GM18519 (cell line): Measurements from ENCODE around the gene PDPN.

Source experiments
- ATAC-seq: cut with Tn5 transposase; IDR thresholded peaks from one replicate; pipeline ENCODE4 v1.9.1; 2021; ENCODE audit warnings: mild to moderate bottlenecking, moderate library complexity; ENCODE audit not compliant: unreplicated experiment, low FRiP score

PDPN gene

DNA sequence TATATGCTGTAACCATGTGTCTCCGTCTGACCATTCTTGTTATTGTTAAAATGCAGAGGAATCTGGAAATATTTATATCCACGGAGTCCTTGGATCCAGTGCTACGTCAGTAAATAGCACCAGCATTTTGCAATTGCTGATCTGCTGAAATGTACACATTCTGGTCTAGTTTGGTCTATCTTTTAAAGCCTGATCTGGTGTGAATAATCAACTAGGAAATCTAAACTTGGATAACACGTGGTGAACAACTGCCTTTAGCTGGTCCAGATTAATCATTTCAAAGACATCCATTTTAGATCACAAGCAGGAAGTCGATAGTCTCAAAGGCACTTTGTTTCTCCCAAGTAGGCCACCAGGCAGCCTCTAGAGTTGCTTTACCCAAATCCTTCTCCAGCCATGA is 32.6 kb downstream of the PDPN start:
- no peak for ATAC-seq

DNA sequence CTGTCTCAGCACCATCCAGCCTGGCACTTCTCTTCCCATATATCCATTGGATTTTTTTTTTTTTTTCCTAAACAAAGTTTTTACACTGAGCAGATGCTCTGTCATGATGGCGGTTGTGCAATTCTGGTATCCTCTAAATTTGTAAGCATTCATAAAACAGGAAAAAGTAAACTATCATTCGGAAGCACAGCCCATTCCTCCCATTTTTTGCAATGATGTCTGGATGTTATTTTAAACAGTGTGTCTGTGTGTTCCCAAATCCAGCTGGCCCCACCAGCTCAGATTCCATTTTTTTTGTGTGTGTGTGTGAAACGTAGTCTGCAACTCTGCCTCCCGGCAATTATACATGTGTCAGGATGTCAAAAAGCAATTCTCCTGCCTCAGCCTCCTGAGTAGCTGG is 33.5 kb downstream of the PDPN start:
- ATAC-seq: no peak

DNA sequence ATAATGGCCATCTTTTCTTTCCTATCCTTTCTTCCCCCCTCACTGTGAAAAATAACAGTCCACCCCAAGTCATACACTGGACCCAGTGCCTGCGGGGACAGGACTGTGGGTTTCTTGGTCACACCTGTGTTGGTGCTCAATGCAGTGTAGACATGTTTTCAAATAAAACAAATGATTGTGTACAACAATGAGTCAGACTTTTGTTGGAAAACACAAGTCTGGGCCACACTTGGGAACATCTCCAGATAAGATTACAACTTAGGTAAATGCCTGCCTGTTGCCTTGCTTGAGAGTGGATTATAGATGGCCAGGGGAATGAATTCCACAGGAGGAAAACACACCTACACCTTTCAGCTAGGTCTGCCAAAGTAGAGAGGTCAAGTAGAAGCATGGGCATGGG is 34.1 kb downstream of the PDPN start:
- ATAC-seq: no peak

DNA sequence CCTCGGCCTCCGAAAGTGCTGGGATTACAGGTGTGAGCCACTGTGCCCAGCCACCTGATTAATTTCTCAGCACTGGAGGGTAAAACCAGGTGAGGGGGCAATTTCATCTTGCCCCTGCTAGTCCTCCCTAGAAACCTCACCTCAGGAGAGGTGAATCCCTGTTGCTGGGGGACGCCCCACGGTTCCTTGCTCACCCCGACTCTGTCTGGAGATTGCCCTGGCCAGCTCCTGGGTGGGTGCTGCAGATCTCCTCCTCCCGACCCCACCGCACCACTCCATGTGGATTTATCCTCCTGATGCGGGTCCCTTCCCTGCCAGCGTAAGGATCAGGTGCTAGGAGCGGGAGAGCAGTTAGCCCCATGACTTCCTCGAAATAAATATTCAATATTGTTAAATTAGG is 34.9 kb downstream of the PDPN start:
- ATAC-seq: no peak

DNA sequence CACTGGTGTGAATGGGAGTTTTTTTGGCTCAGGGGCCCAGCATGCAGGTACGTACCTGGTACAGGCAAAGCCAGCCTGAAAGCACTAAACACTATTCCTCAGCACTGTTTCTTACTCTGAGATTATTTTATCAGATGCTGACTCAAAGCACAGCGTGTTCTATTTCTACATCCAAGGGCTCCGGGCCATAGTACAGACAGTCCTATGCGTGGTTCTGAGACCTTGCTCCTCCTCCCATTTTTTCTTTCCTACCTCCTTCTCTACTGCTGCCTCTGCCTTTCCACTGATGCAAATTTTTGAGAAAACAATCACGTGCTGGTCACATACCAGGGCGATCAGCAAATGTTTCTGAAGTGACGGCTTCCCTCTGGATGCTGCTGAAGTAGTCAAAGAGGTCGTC is 36.3 kb downstream of the PDPN start:
- no peak for ATAC-seq

DNA sequence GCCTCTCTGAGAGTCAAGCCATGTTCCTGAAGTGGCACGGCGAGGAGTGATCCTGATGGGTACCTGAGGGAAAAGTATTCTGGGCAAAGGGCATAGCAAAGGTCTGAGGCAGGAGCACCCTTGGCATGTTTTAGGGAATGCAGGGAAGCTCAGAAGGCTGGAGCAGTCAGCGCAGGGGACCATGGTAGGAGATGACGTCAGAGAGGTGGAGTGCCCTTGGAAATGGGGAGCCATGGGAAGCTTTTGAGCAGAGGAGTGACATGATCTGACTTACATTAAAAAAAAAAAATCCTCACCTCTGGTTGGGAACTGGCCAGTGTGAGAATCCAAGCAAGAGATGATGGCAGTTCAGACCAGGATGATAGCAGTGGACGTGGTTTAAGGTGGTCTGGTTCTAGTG is 37.2 kb downstream of the PDPN start:
- ATAC-seq: no peak

DNA sequence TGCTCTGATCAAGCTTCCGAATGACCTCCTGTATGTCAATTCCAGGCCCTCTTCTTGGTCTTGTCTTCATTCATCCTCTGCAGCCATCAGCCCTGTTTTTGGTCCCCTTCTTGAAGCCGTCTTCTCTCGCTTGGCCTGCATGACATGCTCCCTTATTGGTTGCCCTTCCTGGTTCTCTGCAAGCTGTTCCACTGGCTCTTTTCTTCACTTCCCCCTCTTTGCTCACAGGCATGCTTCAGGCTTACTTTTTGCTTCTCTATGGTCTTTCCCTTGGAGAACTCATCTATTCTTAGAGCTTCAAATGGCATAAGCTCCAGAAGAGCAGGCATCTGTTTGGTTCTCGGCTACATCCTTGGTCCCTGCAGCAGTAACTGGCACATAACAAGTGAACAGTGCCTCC is 38.8 kb downstream of the PDPN start:
- no peak for ATAC-seq

DNA sequence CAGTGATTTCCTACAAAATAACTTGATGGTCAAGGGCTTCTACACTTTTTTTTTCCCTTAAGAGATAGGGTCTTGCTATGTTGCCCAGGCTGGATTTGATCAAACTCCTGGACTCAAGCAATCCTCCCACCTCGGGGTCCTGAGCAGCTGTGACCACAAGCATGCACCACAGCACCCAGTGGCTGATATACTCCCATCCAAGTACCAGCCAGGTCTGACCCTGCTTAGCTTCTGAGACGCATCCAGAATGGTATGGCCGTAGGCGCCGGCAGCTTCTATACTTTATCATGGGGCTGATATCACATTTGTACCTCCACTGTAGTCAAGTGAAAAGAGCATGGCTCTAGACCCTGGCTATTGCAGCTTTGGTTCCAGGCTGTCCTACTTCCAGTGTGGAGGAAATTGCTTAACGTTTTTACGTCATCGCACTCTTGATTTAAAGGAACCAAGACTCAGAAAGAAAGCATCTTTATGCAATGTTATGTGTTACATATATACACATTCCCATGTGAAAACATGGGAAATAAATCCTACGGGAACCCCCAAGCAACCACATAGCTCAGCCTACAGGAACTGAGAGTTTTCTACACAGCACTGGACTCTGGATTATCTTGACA is 39.5 kb downstream of the PDPN start:
- no peak for ATAC-seq

DNA sequence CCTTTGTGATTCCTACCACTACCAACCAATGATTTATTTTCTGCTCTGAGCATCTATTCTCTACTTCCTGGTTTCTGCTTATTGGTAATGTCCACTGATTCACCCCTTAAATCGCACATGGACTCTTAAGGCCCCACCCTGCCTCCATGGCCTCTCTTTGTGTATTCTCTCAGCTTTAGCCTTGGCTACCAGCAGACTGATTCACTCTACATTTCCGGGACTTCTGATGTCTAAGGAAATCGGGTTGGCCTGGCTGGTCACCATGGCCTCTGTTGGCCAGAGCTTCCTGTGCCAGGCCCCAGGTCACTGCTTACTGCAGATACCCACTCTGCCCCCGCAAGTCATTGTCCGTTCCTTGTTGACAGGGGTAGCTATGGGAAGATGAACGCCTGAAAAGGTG is 40.9 kb downstream of the PDPN start:
- no peak for ATAC-seq

DNA sequence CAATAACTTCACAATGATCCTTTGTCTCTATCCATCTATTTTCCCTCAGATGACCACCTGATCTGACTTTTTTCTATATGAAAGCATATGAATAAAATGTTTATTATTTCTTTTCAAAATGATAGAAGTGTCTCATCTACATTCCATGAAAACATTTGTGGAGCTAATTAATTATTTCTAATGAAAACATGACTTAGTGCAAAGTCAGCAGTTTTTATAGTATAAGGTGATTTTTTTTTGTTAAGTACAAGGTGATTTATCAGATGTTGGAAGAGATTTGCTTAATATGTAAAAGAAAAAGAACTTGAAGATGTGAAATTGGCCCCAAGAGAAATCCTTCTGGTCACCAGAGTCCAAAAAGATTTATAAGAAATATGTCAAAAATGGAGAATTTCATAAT is 43.5 kb downstream of the PDPN start:
- ATAC-seq: no peak

DNA sequence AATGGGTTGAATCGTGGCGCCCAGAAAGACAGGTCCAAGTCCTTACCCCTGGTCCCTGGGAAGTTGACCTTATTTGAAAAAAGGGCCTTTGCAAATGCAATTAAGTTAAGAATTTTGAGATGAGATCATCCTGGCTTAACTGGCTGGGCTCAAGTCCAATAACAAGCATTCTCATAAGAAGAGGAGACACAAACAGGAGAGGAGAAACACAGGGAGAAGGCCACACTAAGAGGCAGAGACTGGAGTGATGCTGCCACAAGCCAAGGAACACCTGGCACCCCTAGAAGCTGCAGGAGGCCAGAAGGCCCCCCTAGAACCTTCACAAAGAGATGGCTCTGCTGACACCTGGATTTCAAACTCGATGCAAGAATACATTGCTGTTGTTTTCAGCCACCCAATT is 44.6 kb downstream of the PDPN start:
- no peak for ATAC-seq

DNA sequence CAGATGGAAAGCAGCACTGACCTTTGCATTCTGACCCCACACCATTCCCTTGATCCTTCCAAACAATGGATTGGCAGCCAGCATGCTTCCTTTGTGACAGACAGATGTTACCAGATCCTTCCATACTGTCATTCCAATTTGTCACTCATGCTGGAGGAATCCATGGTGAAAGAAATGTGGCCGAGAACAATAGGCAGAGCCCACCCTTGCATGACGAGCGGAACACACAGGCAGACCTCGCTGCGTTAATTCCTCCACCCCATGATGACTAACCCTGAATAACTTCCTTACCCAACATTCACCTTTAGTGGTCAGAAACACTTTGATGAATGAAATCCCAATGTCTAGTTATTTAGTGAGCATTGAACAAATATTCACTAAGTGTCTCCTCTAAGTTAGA is 45.1 kb downstream of the PDPN start:
- no peak for ATAC-seq

DNA sequence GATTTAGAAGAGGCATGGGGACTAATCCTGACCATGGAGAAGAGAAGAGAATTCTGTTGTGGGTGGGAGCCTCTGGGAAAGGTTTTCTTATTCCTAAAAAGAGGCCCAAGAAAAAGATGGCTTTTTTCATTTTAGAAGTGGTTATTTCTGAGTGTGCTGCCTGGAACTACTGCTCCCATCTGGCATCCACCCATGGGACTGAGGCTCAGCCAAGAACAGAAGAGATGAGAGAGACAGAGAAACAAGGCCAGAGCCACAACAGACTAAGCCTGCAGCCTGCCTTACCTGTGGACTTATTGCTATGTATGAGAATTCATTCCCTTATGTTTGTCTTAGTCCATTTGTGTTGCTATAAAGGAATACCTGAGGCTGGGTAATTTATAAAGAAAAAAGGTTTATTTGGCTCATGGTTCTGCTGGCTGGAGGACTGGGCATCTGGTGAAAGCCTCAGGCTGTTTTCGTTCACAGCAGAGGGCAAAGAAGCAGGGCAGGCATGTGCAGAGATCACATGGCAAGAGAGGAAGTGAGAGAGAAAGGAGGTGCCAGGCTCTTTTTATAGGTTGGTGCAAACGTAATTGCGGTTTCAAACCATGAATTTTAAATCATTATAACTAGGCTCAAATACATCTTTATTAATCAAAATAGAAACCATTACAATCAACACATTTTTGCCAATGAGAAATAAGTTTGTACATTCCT is 58.8 kb downstream of the PDPN start:
- no peak for ATAC-seq

DNA sequence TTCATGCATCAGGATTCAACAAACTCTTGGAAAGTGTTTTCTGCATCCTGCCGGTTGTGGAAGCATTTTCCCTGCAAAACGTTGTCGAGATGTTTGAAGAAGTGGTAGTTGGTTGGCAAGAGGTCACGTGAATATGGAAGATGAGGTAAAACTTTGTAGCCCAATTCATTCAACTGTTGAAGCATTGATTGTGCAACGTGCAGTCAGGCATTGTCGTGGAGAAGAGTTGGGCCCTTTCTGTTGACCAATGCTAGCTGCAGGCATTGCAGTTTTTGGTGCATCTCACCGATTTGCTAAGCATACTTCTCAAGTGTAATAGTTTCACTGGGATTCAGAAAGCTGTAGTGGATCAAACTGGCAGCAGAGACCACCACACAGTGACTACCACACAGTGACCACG is 59.4 kb downstream of the PDPN start:
- no peak for ATAC-seq

DNA sequence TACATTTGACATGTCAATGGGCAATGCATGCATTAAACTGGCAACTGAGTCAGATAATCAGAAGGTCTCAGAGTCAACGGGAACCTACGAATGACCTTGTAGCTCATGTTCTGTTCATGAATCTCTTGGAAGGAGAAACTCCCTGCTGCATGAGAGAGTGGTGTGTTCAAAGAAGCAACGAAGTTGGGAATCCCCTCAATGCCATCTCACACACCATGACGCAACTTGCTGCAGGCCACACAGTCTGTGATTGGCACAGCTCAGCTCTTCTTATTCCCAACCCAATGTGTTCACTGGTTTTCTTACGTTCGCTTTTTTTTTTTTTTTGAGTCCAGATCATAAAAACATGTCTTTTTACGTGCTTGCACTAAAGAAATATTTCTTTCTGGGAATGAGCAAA is 62.9 kb downstream of the PDPN start:
- ATAC-seq: no peak

DNA sequence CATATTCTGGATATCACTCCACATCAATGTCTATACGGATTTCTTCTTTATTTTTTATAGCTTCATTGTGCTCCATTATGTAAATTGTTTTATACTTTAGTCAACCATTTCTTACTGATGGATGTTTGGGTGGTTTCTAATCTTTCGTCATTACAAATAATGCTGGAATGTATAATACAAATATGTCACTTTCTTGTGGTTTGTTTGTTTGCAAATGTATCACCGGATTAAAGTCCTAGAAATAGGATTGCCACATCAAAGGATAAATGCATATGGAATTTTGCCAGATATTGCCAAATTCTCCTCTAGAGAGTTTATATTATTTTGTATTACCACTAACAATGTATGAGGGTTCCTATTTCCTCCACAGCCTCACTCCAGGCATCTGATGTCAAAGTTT is 67.6 kb downstream of the PDPN start:
- ATAC-seq: no peak

DNA sequence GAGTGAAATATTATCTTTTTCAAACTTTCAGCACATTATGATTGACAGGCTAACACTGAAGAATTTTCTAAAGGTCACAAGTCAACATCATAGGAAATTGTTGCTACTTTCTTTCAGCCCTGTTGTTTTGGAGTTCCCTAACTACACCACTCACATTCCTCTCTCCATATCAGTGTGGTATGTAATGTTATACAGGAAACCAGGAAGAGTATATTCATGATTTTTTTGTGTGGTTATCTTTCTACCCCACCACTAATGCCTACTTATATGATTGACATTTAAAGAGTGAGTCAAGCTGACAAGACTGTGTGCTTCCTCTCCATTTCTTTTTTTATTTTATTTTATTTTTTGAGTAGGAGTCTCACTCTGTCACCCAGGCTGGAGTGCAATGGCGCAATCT is 68.6 kb downstream of the PDPN start:
- ATAC-seq: no peak

DNA sequence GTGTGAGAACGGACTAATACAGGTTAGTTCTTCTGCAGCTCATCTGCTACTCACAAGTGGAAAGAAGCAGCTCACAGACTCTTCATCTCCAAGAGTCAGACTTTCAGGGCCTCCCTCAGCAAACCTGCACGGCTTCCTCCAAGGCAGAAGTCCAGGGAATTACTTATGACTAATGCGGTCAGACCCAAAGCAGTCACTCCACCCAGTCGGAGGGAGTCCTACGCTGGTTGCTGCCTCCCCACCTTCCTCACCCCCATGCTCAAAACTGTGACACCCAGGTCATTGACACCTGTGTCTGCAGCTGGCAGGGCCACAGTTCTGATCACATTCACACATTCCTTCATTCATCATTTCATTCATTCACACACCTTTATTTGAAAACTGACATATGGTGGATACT is 77.9 kb downstream of the PDPN start:
- no peak for ATAC-seq

DNA sequence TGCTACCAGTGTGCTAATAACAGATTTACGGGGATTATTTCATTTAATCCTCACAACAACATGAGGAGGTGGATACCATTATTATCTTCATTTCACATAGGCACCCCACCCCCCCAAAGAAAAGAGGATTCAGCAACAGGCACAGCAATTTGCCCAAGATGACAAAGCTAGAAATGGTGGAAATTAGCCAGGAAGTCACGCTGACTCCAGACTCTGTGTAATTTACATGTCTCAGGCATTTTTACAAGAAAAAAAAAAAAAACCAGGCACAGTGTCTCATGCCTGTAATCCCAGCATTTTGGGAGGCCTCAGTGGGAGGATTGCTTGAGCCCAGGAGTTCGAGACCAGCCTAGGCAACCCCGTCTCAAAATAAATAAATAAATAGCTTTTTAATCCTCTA is 78.9 kb downstream of the PDPN start:
- no peak for ATAC-seq

DNA sequence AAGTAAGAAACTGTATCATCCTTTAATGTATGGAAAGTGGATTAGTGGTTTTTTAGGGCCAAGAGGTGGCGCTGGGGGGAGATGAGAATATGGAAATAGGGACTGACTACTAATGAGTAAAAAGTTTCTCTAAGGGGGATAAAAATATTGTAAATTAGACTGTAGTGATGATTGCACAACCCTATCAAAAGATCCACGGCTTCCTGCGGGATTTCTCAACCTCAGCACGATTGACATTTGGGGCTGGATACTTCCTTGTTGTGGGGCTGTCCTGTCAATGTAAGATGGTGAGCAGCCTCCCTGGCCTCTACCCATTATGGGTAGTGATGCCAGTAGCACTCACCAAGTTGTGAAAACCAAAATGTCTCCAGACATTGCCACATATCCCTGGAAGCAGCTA is 80.3 kb downstream of the PDPN start:
- ATAC-seq: no peak

DNA sequence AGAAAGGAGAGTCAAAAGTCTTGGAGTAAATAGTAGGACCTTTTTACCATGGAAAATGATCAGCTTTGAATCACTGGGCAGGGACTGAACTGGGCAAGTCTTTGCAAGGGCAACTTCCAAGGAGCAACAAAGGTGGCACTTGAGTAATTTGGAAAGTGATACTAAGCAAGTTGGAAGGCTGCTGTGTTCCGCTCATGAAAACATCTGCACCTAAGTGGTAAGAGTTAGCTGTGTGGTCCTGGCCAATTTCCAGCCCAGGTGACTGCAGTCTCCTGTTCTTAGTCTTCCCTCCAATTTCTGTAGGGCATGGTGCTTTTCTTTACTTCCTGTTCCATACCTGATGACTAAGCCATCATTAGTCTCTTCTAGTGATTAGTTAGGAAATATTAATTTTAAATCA is 80.8 kb downstream of the PDPN start:
- ATAC-seq: no peak

DNA sequence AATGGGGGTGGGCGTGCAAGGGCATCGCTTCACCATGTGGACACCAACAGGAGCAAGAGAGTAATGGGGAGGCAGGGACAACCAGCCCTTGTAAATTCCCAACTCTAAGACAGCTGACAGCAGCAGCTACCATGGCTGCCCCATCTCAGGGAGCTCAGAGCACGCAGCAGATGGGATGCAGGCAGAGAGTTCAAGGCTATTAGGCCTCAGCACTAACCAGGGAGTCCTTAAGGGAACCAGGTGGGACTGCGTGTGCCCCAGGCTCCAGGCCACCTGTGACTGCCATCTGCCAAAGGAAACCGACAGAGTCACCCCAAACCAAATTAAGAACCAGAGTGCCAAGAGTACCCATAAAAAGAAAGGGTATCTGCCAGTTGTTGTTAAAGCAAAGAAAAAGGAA is 82.7 kb downstream of the PDPN start:
- ATAC-seq: no peak
